Body of pancreas (tissue), 4 donors: ENCODE results near the gene SOHLH1. TPM values are rescaled to one million over a fixed set of nuclear protein-coding genes. Genes with fewer than 3 reads are reported as not detected.
"Not testable (repeated sequence)": the region's sequence is repeated elsewhere in the genome, so short reads cannot be mapped to it uniquely, and the experiment has no call there.

Experiments used
- ATAC-seq: fragments of 150-250 bp; one replicate; pipeline ENCODE4 v1.9.1; 2016
- DNase-seq, 4 donors: peaks; one replicate each; pipeline ENCODE4 v3.0.0-alpha.2; 2019
- H3K27ac ChIP-seq, 4 donors: fragments of 200-600 bp; sonication (generic); 1 replicate in 3 of 4; 2 replicates in 1 of 4; pipeline versions ENCODE4 v1.5.1 to v1.6.1; 2016 to 2019; ENCODE audit warnings: mild to moderate bottlenecking in 1 of 4, mixed read lengths in 1 of 4, moderate library complexity in 1 of 4
- H3K27me3 ChIP-seq, 2 donors: fragments of 200-600 bp; sonication (generic); one replicate each; pipeline ENCODE4 v1.6.0; 2016; ENCODE audit warnings: mild to moderate bottlenecking in 1 of 2
- H3K36me3 ChIP-seq, 2 donors: fragments of 200-600 bp; sonication (generic); replicated peaks in 1 of 2; 2 replicates each; pipeline ENCODE4 v1.5.1; 2016; ENCODE audit warnings: low read depth in 2 of 2; ENCODE audit not compliant: insufficient read depth in 1 of 2
- H3K4me1 ChIP-seq: fragments of 200-600 bp; sonication (generic); one replicate; pipeline ENCODE4 v1.6.0; 2016
- H3K4me3 ChIP-seq, 2 donors: fragments of 200-600 bp; sonication (generic); 1 replicate in 1 of 2; 2 replicates in 1 of 2; pipeline ENCODE4 v1.5.1; 2016 to 2019
- H3K9me3 ChIP-seq, 3 donors: fragments of 200-600 bp; sonication (generic); 1 replicate in 2 of 3; 2 replicates in 1 of 3; pipeline ENCODE4 v1.5.1; 2016
- CTCF ChIP-seq, 7 experiments: fragments of 450-650 bp in 4 of 7; fragments of 200-600 bp in 3 of 7; sonication (generic) in 3 of 7; IDR thresholded peaks; one replicate each; pipeline ENCODE4 v1.5.1; 2016 to 2019; ENCODE audit warnings: antibody characterized with exemption in 7 of 7
- POLR2A ChIP-seq, 3 donors: fragments of 450-650 bp; IDR thresholded peaks; one replicate each; pipeline ENCODE4 v1.6.1; 2016; ENCODE audit warnings: antibody characterized with exemption in 3 of 3, mild to moderate bottlenecking in 2 of 3
- WGBS, 2 donors: methylation state at CpG; one replicate each; pipeline ENCODE4 v1.1.5; 2017; 5-methylcytosine and 5-hydroxymethylcytosine counted together
- intact Hi-C: fragments of 100-400 bp; cut with DNase I; formaldehyde crosslinking; loops from one replicate; pipeline ENCODE4 v1.15.1; 2023
- total RNA-seq, 2 donors: library from RNA; depleted of rRNA; stranded (reverse); fragments of >200 nt; gene quantifications; one replicate each; pipeline ENCODE4 v1.1.0, GENCODE V29; 2016

SOHLH1 gene
- total RNA-seq, 2 donors from 2014 or later: not detected

- DNase-seq (no peak), ATAC-seq (no peak)
- 49 to 61% methylated on average over 10 to 22 of the region's 22 CpGs for WGBS, 2 donors
- TF ChIP-seq CTCF (IDR thresholded peaks at IDR 0.05): no peak
- TF ChIP-seq POLR2A (IDR thresholded peaks at IDR 0.05): no peak
- no peak overlapping the region for H3K4me3 ChIP-seq
- H3K9me3 ChIP-seq: no peaks in the 10 kb centered on the region
- H3K27ac ChIP-seq: no peak overlapping the region
- H3K4me1 ChIP-seq: no peaks in the 10 kb centered on the region
- H3K27me3 ChIP-seq: peaks cover 0 to 5% of the 10 kb centered on the region in 2 donors
- no peaks in the 10 kb centered on the region for H3K36me3 ChIP-seq
- intact Hi-C loops: no loop called here
These were observed 21.6 kb downstream of the SOHLH1 start for GRCh38 chr9:135677641-135678168.

GRCh38 chr9:135676891-135677290 lies 22.4 kb downstream of the SOHLH1 start:
- no peaks in the 10 kb centered on the region for H3K4me1 ChIP-seq
- intact Hi-C loops: no loop called here
- WGBS, 2 donors: 65 to 67% methylated on average over 13 of the region's 13 CpGs
- peaks cover 0 to under 1% of the 10 kb centered on the region in 2 donors for H3K27me3 ChIP-seq
- H3K36me3 ChIP-seq: no peaks in the 10 kb centered on the region
- TF ChIP-seq POLR2A (IDR thresholded peaks at IDR 0.05) (no peak), CTCF (IDR thresholded peaks at IDR 0.05) (no peak)
- H3K9me3 ChIP-seq: no peaks in the 10 kb centered on the region
- H3K27ac ChIP-seq: no peak overlapping the region
- H3K4me3 ChIP-seq: no peak overlapping the region
- DNase-seq: no peak
- ATAC-seq: no peak

GRCh38 chr9:135674977-135675376 lies 24.3 kb downstream of the SOHLH1 start:
- DNase-seq: no peak
- no peak for TF ChIP-seq POLR2A (IDR thresholded peaks at IDR 0.05)
- TF ChIP-seq CTCF (IDR thresholded peaks at IDR 0.05): no peak
- no peaks in the 10 kb centered on the region for H3K36me3 ChIP-seq
- no peak overlapping the region for H3K27ac ChIP-seq
- no peak overlapping the region for H3K4me3 ChIP-seq
- H3K4me1 ChIP-seq: no peaks in the 10 kb centered on the region
- intact Hi-C loops: no loop called here
- ATAC-seq: no peak
- no peaks in the 10 kb centered on the region for H3K27me3 ChIP-seq
- WGBS, 2 donors: 61 to 68% methylated on average over 10 of the region's 10 CpGs
- no peaks in the 10 kb centered on the region for H3K9me3 ChIP-seq

- no peaks in the 10 kb centered on the region for H3K27me3 ChIP-seq
- TF ChIP-seq CTCF (IDR thresholded peaks at IDR 0.05) (no peak), POLR2A (IDR thresholded peaks at IDR 0.05) (no peak)
- H3K4me3 ChIP-seq: no peak overlapping the region
- 68 to 77% methylated on average over 8 of the region's 8 CpGs for WGBS, 2 donors
- H3K9me3 ChIP-seq: peaks cover 0 to 5% (median 0%) of the 10 kb centered on the region in 3 donors
- DNase-seq (no peak), ATAC-seq (no peak)
- no peak overlapping the region for H3K27ac ChIP-seq
- H3K4me1 ChIP-seq: no peaks in the 10 kb centered on the region
- intact Hi-C loops: no loop called here
- no peaks in the 10 kb centered on the region for H3K36me3 ChIP-seq
These were observed 25.3 kb downstream of the SOHLH1 start for GRCh38 chr9:135673941-135674340.

- H3K4me3 ChIP-seq, DNase-seq, H3K36me3 ChIP-seq, H3K4me1 ChIP-seq, H3K27me3 ChIP-seq, intact Hi-C loops, ATAC-seq, H3K27ac ChIP-seq: not testable (repeated sequence)
- WGBS, 2 donors: 67 to 78% methylated on average over 7 of the region's 7 CpGs
- peaks cover 0 to 12% (median 0%) of the 10 kb centered on the region in 3 donors for H3K9me3 ChIP-seq
These were observed 26.5 kb downstream of the SOHLH1 start for GRCh38 chr9:135672786-135673185.
